CD4-positive, alpha-beta T cell treated with Interferon gamma for 1 hour (primary cell): ENCODE results near the gene PRDX3.
"Not testable (repeated sequence)": the region's sequence is repeated elsewhere in the genome, so short reads cannot be mapped to it uniquely, and the experiment has no call there.

Source experiments
- DNase-seq: peaks from one replicate; pipeline ENCODE4 v3.0.0-alpha.2; 2020

Gene PRDX3

DNA sequence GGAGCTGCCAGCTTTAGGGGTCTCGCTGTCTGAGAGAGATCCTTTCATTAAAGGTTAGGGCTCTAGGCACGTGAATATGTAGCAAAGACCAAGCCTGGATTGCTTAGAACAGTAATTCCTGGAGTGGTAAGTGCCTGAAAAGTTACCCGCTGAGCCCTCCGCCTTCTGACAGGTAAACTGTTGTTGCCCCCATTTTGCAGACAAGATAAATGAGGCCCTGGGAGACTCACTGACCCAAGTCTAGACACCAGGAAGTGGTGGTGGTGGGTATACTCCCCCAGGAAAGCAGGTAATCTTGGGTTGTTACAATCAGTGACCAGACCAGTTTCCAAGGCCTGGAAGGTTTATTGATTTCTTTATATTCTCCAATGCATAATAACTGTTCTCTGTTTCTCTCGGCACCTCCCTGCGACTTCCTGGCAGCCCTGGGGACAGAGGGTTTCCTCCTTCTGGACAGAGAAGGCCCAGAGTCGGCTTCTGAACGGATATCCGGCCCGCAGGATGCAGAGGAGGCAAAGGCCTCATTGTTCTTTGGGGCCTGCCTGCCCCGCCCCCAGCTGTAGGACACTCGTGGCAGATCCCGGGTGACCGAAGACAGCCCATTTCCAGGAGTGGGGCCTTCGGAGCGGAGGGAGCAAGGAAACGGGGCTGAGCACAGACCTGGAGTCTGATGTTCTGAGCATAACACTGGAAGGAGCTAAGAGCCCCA lies 27.4 kb upstream of the PRDX3 start:
- DNase-seq: peak; percentile 29

DNA sequence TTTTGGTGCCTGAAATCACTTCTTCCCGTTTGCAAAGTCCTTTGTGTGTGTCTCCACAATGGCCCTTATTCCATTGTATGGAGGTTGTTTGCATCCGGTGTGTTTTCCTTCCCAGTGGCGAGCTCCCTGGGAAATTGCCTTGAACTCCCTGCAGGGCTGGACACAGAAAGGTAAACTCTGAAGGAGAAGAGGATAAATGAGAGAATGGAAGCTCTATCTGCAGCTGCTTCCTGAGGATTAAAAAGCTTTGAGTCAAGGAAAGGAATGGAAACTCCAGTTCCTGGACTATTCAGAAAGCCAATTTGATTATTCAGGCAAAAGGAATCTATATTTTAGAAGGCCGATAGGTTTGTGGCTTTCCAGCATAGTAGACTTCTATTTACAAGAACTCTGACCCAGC lies 24.4 kb upstream of the PRDX3 start:
- no peak for DNase-seq

DNA sequence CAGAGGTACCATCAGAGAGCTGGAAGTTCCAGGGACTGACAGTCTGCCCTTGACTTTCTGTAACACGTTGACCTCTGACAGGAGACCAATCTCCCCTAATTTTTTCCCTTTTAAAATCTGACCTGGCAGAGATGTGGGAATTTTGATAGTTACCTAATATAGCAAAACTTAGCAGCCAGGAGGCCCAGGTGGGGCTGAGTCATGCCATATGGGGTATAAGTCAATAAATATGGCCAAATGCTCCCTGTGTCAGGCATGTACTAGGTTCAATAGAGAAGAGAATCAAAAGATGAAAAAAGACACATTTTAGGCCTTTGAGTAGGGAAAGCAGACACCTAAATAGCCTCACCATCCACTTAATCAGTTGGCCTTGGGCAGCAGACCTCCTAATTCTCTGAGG lies 22.6 kb upstream of the PRDX3 start:
- no peak for DNase-seq

DNA sequence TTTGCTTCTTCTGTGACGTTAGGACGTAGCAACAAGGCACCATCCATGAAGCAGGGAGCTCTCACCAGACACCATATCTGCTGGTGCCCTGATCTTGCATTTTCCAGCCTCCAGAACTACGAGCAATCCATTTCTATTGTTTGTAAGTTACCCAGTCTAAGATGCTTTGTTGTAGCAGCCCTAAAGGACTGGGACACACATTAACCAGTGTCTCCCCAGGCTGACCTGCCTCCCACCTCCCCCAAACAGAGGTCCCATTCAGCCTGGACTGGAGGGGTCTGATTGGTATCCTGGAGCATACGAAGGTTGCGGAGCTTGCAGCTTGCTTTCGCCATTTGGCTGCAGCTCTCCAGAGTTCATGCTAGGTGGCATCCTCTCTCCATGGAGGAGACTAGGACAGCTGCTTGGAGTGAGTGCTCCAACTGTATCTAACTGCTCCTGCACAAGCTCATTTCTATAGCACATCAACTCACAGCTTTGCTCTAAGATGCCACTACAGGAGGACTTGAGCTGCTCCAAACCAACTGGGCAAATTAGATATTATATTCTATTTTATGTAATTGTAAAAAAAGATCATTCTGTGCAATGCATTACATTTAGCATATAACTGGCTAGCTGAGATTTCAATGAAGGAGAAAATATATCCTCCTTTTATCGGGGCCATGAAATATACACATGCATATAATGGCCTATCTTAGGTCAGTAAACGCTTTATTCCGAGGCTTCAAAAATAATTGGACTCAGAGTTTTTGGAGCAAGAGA lies 20.8 kb upstream of the PRDX3 start:
- peak; percentile 61 for DNase-seq

DNA sequence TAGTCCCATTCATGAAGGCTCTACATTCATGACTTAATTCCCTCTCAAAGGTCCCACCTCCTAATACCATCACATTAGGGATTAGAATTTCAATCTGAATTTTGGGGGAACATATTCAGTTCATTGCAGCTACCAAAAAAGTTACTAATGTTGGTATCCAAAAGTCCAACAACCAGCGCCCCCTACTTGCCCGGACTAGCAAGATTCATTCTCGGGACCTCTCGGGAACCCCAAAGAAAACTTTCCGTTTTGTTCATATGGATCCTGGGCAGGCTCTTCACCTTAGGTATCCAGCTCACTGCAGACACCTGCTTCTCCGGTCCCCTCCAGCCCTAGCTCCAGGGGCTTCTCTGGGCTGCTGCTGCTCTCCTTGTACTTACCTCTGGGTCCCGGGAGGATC lies 19.8 kb upstream of the PRDX3 start:
- no peak for DNase-seq

DNA sequence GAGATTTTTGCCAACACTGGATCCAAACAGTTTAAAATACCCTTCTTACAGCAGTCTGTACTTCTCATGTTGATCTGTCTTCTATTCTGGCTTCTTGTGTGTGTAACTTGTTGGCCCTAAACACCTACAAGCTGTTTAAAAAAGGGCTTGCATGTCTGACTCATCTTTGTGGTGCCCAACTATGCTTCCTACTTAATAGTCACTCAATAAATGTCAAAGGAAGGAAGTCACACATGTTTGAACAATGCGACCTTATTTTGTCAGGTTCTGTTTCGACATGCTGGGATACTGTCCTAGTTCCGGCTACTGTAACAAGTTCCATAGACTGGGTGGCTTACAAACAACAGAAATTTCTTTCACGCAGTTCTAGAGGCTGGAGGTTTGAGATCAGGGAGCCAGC lies 19.3 kb upstream of the PRDX3 start:
- no peak for DNase-seq

DNA sequence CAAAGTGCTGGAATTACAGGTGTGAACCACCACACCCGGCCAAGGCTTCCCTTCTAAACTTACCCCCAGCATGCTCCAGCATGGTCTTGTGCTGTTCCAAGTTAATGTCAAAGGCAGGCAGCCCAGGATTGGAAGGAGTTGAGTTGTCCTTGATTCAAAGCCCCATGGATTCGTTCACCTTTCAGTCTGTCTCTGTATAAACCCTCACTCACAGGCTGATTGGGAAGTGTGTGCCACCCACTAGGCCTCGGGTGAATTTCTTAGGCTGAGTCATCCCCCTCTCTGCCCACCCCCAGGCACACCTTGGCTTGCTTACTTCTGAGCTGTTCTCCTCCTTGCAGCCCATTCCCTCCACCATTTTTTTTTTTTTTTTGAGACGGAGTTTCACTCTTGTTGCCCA lies 13.3 kb upstream of the PRDX3 start:
- DNase-seq: no peak

DNA sequence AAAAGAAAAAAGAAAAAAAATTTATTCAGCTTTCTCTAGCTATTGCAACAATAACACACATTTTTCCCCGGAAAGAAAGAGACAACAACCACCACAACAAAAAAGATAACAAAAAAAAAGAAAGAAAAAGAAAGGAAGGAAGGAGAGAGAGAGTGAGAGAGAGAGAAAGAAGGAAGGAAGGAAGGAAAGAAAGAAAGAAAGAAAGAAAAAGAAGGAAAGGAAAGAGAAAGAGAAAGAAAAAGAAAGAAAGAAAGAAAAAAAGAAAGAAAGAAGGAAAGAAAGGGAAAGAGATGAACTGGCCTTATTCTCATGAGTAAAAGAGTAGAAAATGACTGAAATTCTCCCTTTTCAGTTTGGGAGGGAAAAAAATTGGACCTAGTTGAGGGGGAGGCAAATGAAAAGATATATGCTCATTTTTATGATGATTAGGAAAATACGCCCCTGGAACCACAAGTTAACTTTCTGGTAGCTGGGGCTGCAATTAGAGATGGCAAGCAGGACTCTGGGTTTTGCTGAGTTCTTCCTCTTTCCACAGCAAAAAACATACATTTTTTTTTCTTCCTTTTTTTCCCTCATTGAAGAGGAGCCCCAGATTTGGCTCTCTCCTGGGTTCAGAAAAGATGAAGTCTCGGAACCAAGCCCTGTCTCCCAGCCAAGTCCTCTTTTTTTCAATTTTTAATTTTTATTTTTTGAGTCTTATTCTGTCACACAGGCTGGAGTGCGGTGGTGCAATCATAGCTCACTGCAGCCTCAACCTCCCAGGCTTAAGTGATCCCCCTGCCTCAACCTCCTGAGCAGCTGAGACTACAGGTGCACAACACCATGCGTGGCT lies 12.6 kb upstream of the PRDX3 start:
- DNase-seq: no peak

DNA sequence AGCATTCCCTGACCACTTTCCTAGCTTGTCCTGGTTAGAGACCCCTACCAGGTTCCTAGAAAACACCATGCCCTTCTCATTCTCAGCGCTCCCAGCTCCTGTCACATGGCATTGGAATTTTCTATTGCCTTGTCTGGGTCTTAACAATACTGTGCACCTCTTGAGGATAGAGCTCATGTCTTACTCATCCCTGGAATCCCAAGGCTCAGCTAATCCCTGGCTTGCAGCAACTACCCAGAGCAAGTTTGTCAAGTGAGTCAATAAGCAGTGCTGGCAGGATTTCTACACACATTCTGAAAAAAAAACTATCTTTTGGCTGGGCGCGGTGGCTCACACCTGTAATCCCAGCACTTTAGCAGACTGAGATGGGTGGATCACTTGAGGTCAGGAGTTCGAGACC lies 11.7 kb upstream of the PRDX3 start:
- DNase-seq: no peak

DNA sequence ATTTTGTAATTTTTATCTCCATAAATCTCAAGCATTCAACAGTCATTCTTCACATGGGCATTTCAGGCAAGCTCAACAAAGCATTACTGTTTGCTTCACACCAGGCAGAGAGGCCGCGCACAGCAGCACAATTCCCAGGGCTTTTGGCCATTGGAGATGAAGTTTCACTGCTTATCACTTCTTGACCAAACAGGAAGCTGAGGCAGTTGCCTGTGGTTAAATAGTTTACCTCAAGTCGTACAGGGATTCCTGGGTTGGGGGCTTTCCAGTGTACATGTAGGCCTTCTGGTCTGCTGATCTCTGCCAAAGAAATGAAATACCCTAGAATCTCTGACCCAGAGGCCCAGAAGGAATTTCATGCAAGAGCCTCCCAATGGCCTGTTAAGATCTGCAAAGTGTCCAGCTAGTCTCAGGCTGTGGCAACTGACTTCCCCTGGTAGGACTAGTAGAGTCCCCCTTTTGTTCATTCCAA lies 11.2 kb upstream of the PRDX3 start:
- DNase-seq: no peak

DNA sequence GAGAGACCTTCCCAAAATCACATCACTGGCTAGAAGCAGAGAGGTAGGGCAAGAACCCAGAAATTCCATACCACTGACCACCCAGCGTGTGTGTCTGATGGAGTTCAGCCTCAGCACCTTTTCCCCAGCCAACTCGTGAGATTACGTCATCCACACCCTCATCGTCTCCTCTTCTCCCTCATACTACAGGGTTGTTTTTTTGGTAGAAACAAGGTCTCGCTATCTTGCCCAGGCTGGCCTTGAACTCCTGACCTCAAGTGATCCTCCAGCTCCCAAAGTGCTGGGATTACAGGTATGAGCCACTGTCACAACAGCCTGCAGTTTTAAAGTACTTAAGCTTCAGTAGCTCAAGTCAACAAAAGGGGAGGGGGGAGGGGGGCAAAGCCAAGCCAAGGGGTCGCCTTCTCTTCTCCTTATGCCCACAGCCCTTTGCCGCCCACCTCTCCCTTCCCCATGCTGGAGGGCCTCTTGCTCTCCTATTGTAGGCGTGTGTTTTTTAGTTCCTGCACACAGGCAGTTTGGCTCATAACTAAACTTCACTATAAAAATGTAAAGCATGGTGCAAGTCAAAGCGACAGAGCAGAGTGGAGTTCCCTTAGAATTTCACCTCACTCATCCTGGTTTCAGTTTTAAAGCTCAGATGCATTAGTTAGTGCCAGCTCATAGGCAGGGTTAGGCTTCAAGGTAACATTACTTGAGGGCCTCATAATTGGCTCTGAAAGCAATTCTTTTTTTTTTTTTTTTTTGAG lies 5.2 kb upstream of the PRDX3 start:
- no peak for DNase-seq

DNA sequence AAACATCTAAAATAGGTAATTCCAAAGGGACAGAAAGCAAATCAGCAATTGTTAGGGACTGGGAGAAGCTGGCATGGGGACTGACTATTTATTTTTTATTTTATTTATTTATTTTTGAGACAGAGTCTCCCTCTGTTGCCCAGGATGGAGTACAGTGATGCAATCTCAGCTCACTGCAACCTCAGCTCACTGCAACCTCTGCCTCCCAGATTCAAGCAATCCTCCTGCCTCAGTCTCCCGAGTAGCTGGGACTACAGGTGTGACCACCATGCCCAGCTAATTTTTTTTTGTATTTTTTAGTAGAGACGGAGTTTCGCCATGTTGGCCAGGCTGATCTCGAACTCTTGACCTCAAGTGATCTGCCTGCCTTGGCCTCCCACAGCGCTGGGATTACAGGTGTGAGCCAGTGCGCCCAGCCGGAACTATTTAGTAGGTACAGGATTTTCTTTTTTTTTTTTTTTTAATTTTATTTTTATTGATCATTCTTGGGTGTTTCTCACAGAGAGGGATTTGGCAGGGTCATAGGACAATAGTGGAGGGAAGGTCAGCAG lies 2.3 kb upstream of the PRDX3 start:
- not testable (repeated sequence) for DNase-seq

DNA sequence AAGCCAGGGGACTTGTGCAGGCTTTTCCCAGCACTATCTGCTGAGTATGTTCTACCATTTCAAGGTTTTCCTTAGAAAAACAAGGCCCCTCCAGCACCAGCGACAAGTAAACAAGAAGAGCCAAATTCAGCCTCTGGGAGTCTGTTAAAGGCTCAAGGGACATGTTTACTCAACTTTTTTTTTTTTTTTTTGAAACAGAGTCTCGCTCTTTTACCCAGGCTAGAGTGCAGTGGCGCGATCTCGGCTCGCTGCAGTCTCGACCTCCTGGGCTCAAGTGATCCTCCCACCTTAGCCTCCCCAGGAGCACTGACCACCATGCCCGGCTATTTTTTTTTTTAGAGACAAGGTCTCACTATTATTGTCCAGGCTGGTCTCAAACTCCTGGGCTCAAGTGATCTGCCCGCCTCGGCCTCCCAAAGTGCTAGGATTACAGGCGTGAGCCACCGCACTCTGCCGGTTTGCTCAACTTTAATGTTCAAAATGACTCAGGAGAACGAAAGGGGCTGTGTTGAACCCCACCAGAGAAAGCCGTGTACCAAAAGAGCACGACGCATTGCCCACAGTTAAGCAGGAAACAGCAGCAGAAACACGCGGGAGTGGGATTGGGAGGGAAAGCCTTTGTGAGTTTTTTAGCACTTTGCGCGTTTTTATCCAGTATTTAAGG lies 772 bp downstream of the PRDX3 start:
- no peak for DNase-seq

DNA sequence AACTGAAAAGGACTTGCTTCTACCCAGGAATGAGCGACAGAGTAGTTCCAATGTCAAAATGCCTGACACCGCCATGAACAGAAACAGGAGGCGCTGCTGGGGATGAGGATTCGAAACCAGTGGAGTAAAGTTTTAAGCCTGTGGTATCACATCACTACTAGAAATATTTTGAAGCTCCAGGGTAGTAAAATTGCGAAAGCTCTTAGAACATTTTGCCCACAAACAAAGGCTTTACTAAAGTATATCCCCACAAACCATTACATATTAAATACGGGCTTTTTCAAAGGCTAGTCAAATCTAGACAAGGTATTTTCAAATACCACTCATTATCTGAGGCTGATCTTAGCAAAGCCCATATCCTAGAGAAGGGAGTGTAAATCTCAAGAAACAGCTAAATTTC lies 2.4 kb downstream of the PRDX3 start:
- DNase-seq: no peak

DNA sequence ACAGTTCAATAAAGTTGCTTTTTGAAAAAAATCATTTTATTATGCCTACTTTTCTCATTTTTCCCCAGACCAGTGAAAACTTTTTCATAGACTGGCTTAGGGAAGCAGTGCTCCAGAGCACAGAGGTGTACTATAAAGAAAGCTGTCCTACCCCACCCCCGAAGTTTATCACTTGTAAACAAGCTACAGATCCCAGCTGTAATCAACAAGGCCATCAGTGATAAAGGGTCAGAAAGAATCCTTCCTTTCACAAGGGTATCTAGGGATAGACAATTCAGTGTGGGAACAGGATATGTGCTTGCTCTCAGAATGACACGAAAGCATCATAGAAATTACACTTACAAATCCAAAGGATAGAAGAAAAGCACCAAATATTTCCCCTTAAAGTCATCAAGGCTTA lies 4.5 kb downstream of the PRDX3 start:
- no peak for DNase-seq

DNA sequence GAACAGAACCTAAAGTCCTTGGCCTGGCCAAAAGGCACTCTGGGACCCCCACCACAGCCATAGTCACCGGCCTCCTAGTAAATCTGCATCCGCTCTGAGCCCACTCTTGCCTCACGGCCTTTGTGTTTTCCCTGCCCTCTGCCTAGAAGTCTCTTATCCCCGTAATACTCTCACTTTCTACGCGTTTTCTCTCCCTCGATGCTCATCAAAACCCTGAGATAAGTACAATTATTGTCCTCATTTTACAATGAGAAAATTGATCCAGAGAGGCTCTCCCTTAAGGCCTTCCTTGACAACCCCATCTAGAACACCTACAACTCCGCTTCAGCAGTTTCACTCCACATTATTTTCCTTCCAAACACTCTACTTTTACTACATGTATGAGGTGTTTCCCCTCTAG lies 11.6 kb downstream of the PRDX3 start:
- no peak for DNase-seq

DNA sequence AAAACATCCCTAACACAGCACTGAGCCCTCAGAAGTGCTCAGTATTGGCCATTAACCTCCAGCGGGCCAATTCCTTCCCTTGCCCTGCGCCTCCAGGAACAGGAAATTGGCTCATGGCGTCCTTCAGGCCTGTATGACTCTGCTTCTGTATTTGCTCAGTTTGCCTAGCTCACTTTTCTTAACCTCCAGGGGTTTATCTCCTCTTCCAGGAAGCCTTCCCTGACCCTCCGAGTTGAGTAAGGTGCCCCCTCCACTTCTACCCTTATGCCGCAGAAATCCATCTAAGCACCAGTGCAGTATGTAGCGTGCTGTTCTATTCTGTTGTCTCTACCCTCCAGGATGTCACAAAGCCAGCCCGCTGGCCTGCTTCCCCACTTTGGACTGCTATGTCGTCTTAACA lies 12.0 kb downstream of the PRDX3 start:
- DNase-seq: no peak

DNA sequence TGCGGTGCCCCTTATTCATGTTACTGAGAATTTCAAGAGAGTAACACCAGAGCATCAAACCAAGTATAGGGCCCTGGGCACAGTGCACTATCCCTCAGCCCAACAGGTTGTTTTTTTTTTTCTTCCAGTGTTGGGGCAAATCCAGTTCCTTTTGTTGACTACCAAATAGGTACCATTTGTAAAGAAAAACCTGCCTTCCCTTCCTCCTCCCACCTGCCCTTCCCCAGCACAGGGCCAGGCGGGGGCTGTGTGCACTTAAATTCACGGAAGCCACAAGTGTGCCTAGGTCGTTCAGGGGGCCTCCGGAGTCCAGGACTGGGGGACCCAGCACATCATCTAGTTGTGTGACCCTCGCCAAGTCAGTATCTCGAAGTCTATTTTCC lies 12.5 kb downstream of the PRDX3 start:
- no peak for DNase-seq

DNA sequence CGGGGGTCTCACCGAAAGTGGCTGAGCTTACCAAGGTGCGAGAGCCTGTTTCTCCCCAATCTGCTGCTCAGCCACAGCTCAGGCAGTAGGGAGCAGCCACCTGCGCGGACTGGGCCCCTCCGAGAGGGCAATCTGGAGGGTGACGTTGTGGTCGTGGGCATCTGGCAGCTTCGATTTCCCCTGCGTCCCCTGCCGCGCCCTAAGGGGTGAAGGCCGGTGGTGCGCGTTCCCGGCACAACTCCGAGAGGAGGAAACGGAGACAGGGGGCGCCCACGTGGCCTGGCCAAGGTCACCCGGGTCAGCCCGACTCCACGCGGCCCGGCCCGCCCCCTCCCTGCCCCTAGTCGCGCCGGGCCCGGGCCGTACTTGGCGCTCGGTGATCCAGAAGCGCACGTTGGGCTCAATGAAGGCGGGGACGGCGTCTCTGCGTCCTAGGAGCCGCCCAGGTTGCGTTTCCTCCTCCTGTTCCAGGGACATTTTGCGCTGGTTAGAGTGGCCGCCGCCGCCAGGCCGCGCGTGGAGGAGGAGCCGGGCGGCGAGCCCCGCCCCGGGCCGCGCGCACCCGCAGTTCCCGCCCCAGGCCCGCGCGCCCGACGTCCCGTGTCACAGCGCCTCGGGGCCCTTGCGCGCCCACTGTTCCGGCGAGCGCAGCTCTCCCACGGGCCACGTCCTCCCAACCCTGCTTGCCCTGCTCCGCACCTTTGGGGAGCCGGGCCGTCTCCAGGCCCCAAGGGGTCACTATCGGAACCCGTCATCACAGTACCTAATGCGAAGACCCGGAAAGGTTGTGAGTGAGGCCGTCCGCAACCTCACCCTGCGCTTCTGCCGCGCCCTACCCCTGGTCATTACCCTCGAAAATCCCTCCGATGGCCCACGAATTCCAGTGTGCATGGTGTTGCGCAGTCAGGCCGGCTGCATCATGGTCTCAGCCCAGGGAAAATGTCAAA lies 13.2 kb downstream of the PRDX3 start, which contains the start of gene SFXN4:
Gene SFXN4 (minus strand): TSS at position 544 of the 947 bp plus-strand sequence. CDS start 67 bp downstream, at position 477.
- peak; percentile 70 for DNase-seq

DNA sequence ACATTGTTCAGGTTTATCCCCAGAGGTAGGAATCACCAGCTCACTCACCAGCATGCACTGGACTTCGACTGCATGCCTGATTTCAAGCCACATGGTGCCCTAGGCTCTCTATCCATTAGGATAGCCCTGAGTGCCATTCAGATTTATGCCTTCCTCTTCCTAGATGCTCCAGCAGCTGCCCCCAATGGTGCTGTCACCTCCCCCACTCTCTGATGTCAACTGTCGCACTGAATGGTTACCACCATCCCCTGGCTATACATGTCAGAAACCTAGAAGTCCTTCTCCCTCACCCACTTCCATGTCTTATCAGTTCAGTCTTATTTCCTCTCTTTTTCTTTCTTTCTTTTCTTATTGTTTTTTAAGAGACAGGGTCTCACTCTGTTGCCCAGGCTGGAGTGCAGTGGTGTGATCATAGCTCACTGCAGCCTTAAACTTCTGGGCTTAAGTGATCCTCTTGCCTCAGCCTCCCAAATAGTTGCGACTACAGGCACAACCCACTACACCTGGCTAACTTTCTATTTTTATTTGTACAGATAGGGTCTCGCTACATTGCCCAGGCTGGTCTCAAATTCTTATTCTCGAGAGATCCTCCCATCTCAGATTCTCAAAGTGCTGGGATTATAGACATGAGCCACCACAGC lies 16.0 kb downstream of the PRDX3 start:
- DNase-seq: no peak
